Endothelial cell of umbilical vein (primary cell): ENCODE measurements around the gene RGS7. TPM values are rescaled to one million over a fixed set of nuclear protein-coding genes. Genes with fewer than 3 reads are reported as not detected.

Source experiments
- BruUV-seq: library from RNA; stranded (reverse); fragments of 400-500 nt; replicated peaks from 2 replicates; lab custom pipeline; 2021; lab: Mats Ljungman, UMichigan
- CTCF ChIA-PET: fragments of 300-600, 350-600 bp; sonication (Branson Sonifier 250); formaldehyde crosslinking; loops from one replicate; lab custom pipeline; 2021; ENCODE audit warnings: antibody characterized with exemption, inconsistent platforms; lab: Charles Lee
- POLR2A ChIA-PET: fragments of 300-600, 350-600 bp; sonication (Branson Sonifier 250); formaldehyde crosslinking; loops from one replicate; lab custom pipeline; 2021; ENCODE audit warnings: antibody characterized with exemption, inconsistent platforms; lab: Charles Lee
- DNase-seq: peaks from one replicate; pipeline ENCODE4 v3.0.0-alpha.2; 2011; ENCODE audit warnings: low read depth, low spot score
- FAIRE-seq: peaks from 2 replicates; lab custom pipeline; 2011; peaks lifted over from hg19 to GRCh38; lab: Jason Lieb, UNC
- H2AFZ ChIP-seq: 2 replicates; pipeline ENCODE4 v1.6.0; 2012; ENCODE audit warnings: low read depth, low read length, control low read depth, inconsistent platforms
- H3K27ac ChIP-seq: 2 replicates; pipeline ENCODE4 v1.5.1; 2011; ENCODE audit warnings: low read depth, mild to moderate bottlenecking, control low read depth, low read length, moderate library complexity; ENCODE audit not compliant: insufficient read depth
- H3K27me3 ChIP-seq, 2 experiments: 2 replicates each; pipeline versions ENCODE4 v1.6.0 to v1.6.1; 2011; ENCODE audit warnings: low read length in 2 of 2, mixed read lengths in 1 of 2; ENCODE audit not compliant: control insufficient read depth in 2 of 2, insufficient read depth in 2 of 2
- H3K36me3 ChIP-seq, 2 experiments: 2 replicates in 1 of 2; 3 replicates in 1 of 2; pipeline ENCODE4 v1.5.1; 2011; ENCODE audit warnings: low read length in 2 of 2, mild to moderate bottlenecking in 1 of 2, moderate library complexity in 1 of 2; ENCODE audit not compliant: control insufficient read depth in 2 of 2, insufficient read depth in 2 of 2; ENCODE audit errors: extremely low read depth in 1 of 2
- H3K4me1 ChIP-seq: 3 replicates; pipeline ENCODE4 v1.5.1; 2011; ENCODE audit warnings: mild to moderate bottlenecking, low read length; ENCODE audit not compliant: control insufficient read depth, insufficient read depth; ENCODE audit errors: extremely low read depth
- H3K4me2 ChIP-seq: 2 replicates; pipeline ENCODE4 v1.6.1; 2011; ENCODE audit warnings: low read length, control low read depth, mixed read lengths; ENCODE audit not compliant: insufficient read depth
- H3K4me3 ChIP-seq, 3 experiments: fragments of 200-600 bp in 1 of 3; sonication (generic), shearing (Covaris generic) in 1 of 3; replicated peaks in 1 of 3; 2 replicates each; pipeline ENCODE4 v1.5.1; 2011 to 2016; ENCODE audit warnings: control low read depth in 3 of 3, low read length in 3 of 3, mild to moderate bottlenecking in 2 of 3, inconsistent platforms in 1 of 3, low read depth in 1 of 3, moderate library complexity in 1 of 3; ENCODE audit not compliant: insufficient read depth in 1 of 3
- H3K79me2 ChIP-seq: 2 replicates; pipeline ENCODE4 v1.6.0; 2012; ENCODE audit warnings: low read length, inconsistent platforms; ENCODE audit not compliant: control insufficient read depth, insufficient read depth
- H3K9ac ChIP-seq: replicated peaks from 2 replicates; pipeline ENCODE3; 2011; ENCODE audit warnings: low read length, control low read depth; ENCODE audit not compliant: insufficient read depth; ENCODE audit errors: extremely low read depth
- H3K9me1 ChIP-seq: replicated peaks from 3 replicates; pipeline ENCODE4 v1.6.0; 2011; ENCODE audit warnings: mild to moderate bottlenecking, low read length; ENCODE audit not compliant: control insufficient read depth, insufficient read depth; ENCODE audit errors: extremely low read depth
- H3K9me3 ChIP-seq: replicated peaks from 2 replicates; pipeline ENCODE4 v1.5.1; 2012; ENCODE audit warnings: low read length, inconsistent platforms; ENCODE audit not compliant: control insufficient read depth, insufficient read depth
- H4K20me1 ChIP-seq: replicated peaks from 2 replicates; pipeline ENCODE3; 2011; ENCODE audit warnings: mild to moderate bottlenecking, low read length; ENCODE audit not compliant: control insufficient read depth, insufficient read depth; ENCODE audit errors: extremely low read depth
- CTCF ChIP-seq, 2 donors: IDR thresholded peaks; 1 replicate in 1 of 2; 2 replicates in 1 of 2; pipeline ENCODE4 v1.5.1; 2011; ENCODE audit warnings: low read length in 2 of 2, mild to moderate bottlenecking in 2 of 2, moderate library complexity in 2 of 2, control low read depth in 1 of 2, inconsistent platforms in 1 of 2, low read depth in 1 of 2; ENCODE audit not compliant: insufficient read depth in 1 of 2; ENCODE audit errors: extremely low read depth in 1 of 2
- EZH2 ChIP-seq: IDR thresholded peaks from 2 replicates; pipeline ENCODE4 v1.6.1; 2012; ENCODE audit warnings: borderline replicate concordance, low read depth, mild to moderate bottlenecking, moderate library complexity, low read length, inconsistent platforms; ENCODE audit not compliant: severe bottlenecking
- FOS ChIP-seq: IDR thresholded peaks from 2 replicates; pipeline ENCODE4 v1.6.1; 2011; ENCODE audit warnings: mild to moderate bottlenecking, low read length, moderate library complexity, borderline replicate concordance; ENCODE audit not compliant: insufficient read depth
- GATA2 ChIP-seq: IDR thresholded peaks from 2 replicates; pipeline ENCODE4 v1.7.0; 2011; ENCODE audit warnings: low read depth, mild to moderate bottlenecking, moderate library complexity, mixed read lengths, low read length; ENCODE audit not compliant: insufficient read length, insufficient read depth
- JUN ChIP-seq: IDR thresholded peaks from 2 replicates; pipeline ENCODE4 v1.6.1; 2011; ENCODE audit warnings: borderline replicate concordance, low read depth; ENCODE audit not compliant: insufficient read length, insufficient read depth
- MAX ChIP-seq: IDR thresholded peaks from 2 replicates; pipeline ENCODE4 v1.6.1; 2011; ENCODE audit not compliant: insufficient read depth, insufficient read length
- MYC ChIP-seq: IDR thresholded peaks from one replicate; pipeline ENCODE4 v1.6.1; 2011; ENCODE audit warnings: mild to moderate bottlenecking, low read depth, low read length
- POLR2A ChIP-seq: IDR thresholded peaks from 2 replicates; pipeline ENCODE4 v1.6.1; 2012; ENCODE audit warnings: low read depth, mild to moderate bottlenecking, control low read depth, low read length
- POLR2AphosphoS5 ChIP-seq: IDR thresholded peaks from 2 replicates; pipeline ENCODE4 v1.6.1; 2012; ENCODE audit warnings: low read depth, mild to moderate bottlenecking, control low read depth, low read length, moderate library complexity; ENCODE audit not compliant: insufficient read depth
- dilution Hi-C: fragments of 300-500 bp; cut with MboI; formaldehyde crosslinking; loops from one replicate; pipeline ENCODE4 v1.15.0; 2019; ENCODE audit warnings: low sequenced_read_pairs; ENCODE audit not compliant: extremely low pct_ligation_motif_present
- intact Hi-C: fragments of 100-400 bp; cut with micrococcal nuclease; formaldehyde crosslinking; loops from one replicate; pipeline ENCODE4 v1.10.0; 2022
- polyA plus RNA-seq, 4 experiments: library from polyadenylated mRNA; depleted of rRNA in 3 of 4; stranded (reverse) in 3 of 4; unstranded in 1 of 4; fragments of >200 nt; gene quantifications; 2 replicates each; pipeline versions ENCODE4 v1.2.1 to v1.2.3, GENCODE V29; 2011 to 2012; ENCODE audit warnings: missing spikeins in 1 of 4
- total RNA-seq: library from RNA; stranded (reverse); gene quantifications from 2 replicates; pipeline ENCODE4 v1.2.3, GENCODE V29; 2021

RGS7 gene
- total and polyA plus RNA-seq, 2 donors (not counting 3 experiments of a cell fraction or from before 2014, with no cell fraction given), result 0.43 to 0.44 TPM

GRCh38 chr1:241272828-241273227 is 84.2 kb downstream of the RGS7 start:
- DNase-seq, result no peak
- BruUV-seq, result no TSS peak
- Histone ChIP-seq H3K4me2 (no peak overlapping the region), H3K9me1 (no peaks in the 10 kb centered on the region), H4K20me1 (no peaks in the 10 kb centered on the region), H3K4me3 (no peak overlapping the region), H3K27ac (no peak overlapping the region), H3K9me3 (no peaks in the 10 kb centered on the region), H3K27me3 (no peaks in the 10 kb centered on the region), H3K79me2 (no peaks in the 10 kb centered on the region), H3K4me1 (peaks cover 13% of the 10 kb centered on the region), H2AFZ (no peak overlapping the region), H3K9ac (no peak overlapping the region), H3K36me3 (no peaks in the 10 kb centered on the region)
- CTCF ChIA-PET, result no interaction called here
- intact Hi-C loops (no loop called here), dilution Hi-C loops (no loop called here)
- TF ChIP-seq MAX (no peak), CTCF (IDR thresholded peaks at IDR 0.05; ENCODE audit: extremely low read depth in 1 of 2, insufficient read depth in 1 of 2, low read depth in 1 of 2, low read length in 2 of 2) (no peak), MYC (no peak), EZH2 (no peak), JUN (no peak), FOS (no peak), POLR2AphosphoS5 (no peak), POLR2A (no peak), GATA2 (no peak)
- no peak for FAIRE-seq
- POLR2A ChIA-PET, result no interaction called here
